Esophagus (tissue), 2 donors: ENCODE results near the gene DLL4. TPM values are rescaled to one million over a fixed set of nuclear protein-coding genes. Genes with fewer than 3 reads are reported as not detected.

Experiments
- H3K27ac ChIP-seq, 2 donors: one replicate each; pipeline ENCODE4 v1.5.1; 2013; ENCODE audit warnings: low read depth in 2 of 2, mild to moderate bottlenecking in 2 of 2, inconsistent platforms in 1 of 2, low read length in 1 of 2, moderate library complexity in 1 of 2
- H3K27me3 ChIP-seq, 2 donors: one replicate each; pipeline ENCODE4 v1.6.1; 2013; ENCODE audit warnings: low read length in 2 of 2, control low read depth in 1 of 2, mild to moderate bottlenecking in 1 of 2; ENCODE audit not compliant: insufficient read depth in 2 of 2, control insufficient read depth in 1 of 2
- H3K36me3 ChIP-seq, 2 donors: one replicate each; pipeline ENCODE4 v1.6.1; 2013; ENCODE audit warnings: low read length in 1 of 2; ENCODE audit not compliant: control insufficient read depth in 2 of 2, insufficient read depth in 2 of 2
- H3K4me1 ChIP-seq, 2 donors: one replicate each; pipeline ENCODE4 v1.6.1; 2013; ENCODE audit warnings: low read length in 1 of 2; ENCODE audit not compliant: control insufficient read depth in 2 of 2, insufficient read depth in 2 of 2
- H3K4me3 ChIP-seq, 2 donors: one replicate each; pipeline ENCODE4 v1.5.1; 2013; ENCODE audit warnings: low read length in 2 of 2, mild to moderate bottlenecking in 2 of 2, low read depth in 1 of 2, moderate library complexity in 1 of 2
- H3K9me3 ChIP-seq, 2 donors: one replicate each; pipeline ENCODE4 v1.6.1; 2013; ENCODE audit warnings: mild to moderate bottlenecking in 2 of 2, low read depth in 1 of 2, low read length in 1 of 2, moderate library complexity in 1 of 2; ENCODE audit not compliant: control insufficient read depth in 2 of 2, insufficient read depth in 1 of 2
- WGBS, 2 donors: extraction: QIAGEN DNeasy Blood & Tissue Kit; methylation state at CpG; one replicate each; pipeline ENCODE4 v1.1.7; 2013; 5-methylcytosine and 5-hydroxymethylcytosine counted together
- polyA plus RNA-seq, 2 donors: library from polyadenylated mRNA; stranded (reverse); fragments of 200-250 nt; gene quantifications; one replicate each; pipeline ENCODE4 v1.2.3, GENCODE V29; 2013
- donor health status: healthy with polysubstance abuse.
- donor health status: Bipolar disorder and iron deficiency.

The DLL4 gene
- polyA plus RNA-seq, 2 donors = 1.8 to 1.9 TPM

- Histone ChIP-seq H3K9me3 (no peaks in the 10 kb centered on the region), H3K36me3 (peaks cover 0 to 3% of the 10 kb centered on the region in 2 donors), H3K27ac (peak overlapping the region in 1 of 2 donors; percentile 1), H3K4me3 (peak overlapping the region; percentile 15 to 41), H3K27me3 (peaks cover 0 to 15% of the 10 kb centered on the region in 2 donors), H3K4me1 (peaks cover 13 to 19% of the 10 kb centered on the region in 2 donors)
- WGBS, 2 donors = 72 to 74% methylated on average over 16 of the region's 16 CpGs
Observed at GRCh38 chr15:40931300-40932142, 2.4 kb downstream of the DLL4 start.

DNA sequence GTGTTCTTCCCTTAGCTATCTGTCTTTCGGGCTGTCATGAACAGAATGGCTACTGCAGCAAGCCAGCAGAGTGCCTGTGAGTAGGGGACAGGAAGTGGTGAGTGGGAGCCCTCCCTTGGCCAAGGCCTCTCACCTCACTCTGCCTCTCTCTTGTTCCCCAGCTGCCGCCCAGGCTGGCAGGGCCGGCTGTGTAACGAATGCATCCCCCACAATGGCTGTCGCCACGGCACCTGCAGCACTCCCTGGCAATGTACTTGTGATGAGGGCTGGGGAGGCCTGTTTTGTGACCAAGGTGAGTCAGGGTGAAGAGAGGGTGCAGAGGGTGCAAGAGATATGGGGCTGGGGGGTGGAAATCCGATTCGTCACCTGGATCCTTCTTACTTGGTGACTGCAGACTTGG lies 3.0 kb downstream of the DLL4 start:
- WGBS, 2 donors = 63 to 75% methylated on average over 8 of the region's 8 CpGs
- H3K36me3 ChIP-seq = peaks cover 0 to 3% of the 10 kb centered on the region in 2 donors
- peak overlapping the region in 1 of 2 donors; percentile 15 for H3K4me3 ChIP-seq
- H3K27ac ChIP-seq = no peak overlapping the region
- no peaks in the 10 kb centered on the region for H3K9me3 ChIP-seq
- peaks cover 0 to 15% of the 10 kb centered on the region in 2 donors for H3K27me3 ChIP-seq
- peaks cover 13 to 18% of the 10 kb centered on the region in 2 donors for H3K4me1 ChIP-seq

DNA sequence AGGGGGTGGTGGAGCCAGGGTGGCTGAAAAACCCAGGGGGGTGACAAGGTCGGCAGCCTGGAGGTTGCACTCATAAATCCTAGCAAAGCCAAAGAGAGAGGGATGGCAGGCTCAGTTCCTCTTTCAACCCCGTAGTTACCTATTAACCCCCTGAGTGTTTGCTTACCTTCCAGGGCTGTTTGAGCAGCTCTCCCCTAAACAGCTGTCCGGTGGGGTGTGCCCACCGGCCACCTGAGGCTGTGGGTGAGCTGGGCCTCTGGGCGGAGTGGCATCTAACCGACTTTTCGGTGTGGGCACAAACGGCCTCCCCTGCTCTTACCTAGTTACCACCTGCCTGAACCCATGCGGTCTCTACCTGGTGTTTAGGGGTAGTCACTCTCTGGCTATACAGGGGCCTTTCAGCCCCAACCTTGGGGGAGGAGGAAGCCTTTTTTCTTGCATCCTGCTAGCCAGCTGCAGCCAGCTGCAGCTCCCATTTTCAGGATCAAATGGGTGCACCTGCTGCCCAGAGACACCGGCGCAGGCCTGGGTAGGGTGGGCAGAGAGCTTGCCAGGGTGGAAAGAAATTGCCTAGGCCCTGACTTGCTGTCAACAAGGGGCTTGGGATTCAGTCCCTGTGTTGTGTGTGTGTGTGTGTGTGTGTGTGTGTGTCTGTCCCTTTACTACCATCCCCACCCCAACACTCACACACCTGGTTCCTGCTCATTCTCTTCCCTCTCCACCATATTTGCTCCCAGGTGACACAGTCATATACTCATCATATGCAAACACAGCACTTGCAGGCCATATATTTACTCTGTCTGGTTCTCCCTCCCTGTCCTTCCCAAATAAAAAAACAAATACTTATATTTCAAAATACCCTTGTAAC lies 3.7 kb downstream of the DLL4 start:
- no peak overlapping the region for H3K27ac ChIP-seq
- H3K27me3 ChIP-seq = peaks cover 0 to 12% of the 10 kb centered on the region in 2 donors
- H3K4me1 ChIP-seq = peaks cover 13 to 15% of the 10 kb centered on the region in 2 donors
- H3K9me3 ChIP-seq = no peaks in the 10 kb centered on the region
- no peak overlapping the region for H3K4me3 ChIP-seq
- H3K36me3 ChIP-seq = peaks cover 0 to 3% of the 10 kb centered on the region in 2 donors
- WGBS, 2 donors = 62 to 69% methylated on average over 11 of the region's 11 CpGs

- Histone ChIP-seq H3K4me3 (no peak overlapping the region), H3K27ac (no peak overlapping the region), H3K4me1 (peaks cover 9 to 13% of the 10 kb centered on the region in 2 donors), H3K36me3 (peaks cover 0 to 3% of the 10 kb centered on the region in 2 donors), H3K27me3 (peaks cover 0 to 8% of the 10 kb centered on the region in 2 donors), H3K9me3 (no peaks in the 10 kb centered on the region)
- 64 to 77% methylated on average over 3 of the region's 3 CpGs for WGBS, 2 donors
Observed at GRCh38 chr15:40933517-40933902, 4.4 kb downstream of the DLL4 start.

DNA sequence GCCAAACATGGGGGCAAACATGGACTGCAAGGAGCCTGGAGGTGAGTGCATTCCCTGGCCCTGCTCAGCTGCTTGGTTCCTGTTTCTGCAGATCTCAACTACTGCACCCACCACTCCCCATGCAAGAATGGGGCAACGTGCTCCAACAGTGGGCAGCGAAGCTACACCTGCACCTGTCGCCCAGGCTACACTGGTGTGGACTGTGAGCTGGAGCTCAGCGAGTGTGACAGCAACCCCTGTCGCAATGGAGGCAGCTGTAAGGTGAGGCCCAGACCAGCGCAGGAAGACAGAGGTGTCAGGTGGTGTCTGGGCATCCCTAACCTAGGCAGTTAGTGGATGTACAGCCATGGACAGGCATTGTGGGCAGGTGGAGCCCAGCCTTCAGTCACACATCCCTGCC lies 5.3 kb downstream of the DLL4 start:
- Histone ChIP-seq H3K27me3 (peaks cover 0 to 8% of the 10 kb centered on the region in 2 donors), H3K9me3 (no peaks in the 10 kb centered on the region), H3K27ac (no peak overlapping the region), H3K4me1 (peaks cover 6 to 9% of the 10 kb centered on the region in 2 donors), H3K36me3 (peaks cover 0 to 3% of the 10 kb centered on the region in 2 donors), H3K4me3 (peak overlapping the region in 1 of 2 donors; percentile 4)
- 85 to 88% methylated on average over 6 of the region's 6 CpGs for WGBS, 2 donors

- H3K27me3 ChIP-seq = peaks cover 0 to 3% of the 10 kb centered on the region in 2 donors
- no peaks in the 10 kb centered on the region for H3K9me3 ChIP-seq
- no peak overlapping the region for H3K27ac ChIP-seq
- H3K4me1 ChIP-seq = peaks cover 0 to under 1% of the 10 kb centered on the region in 2 donors
- 87 to 92% methylated on average over 31 of the region's 31 CpGs for WGBS, 2 donors
- H3K4me3 ChIP-seq = no peak overlapping the region
- H3K36me3 ChIP-seq = peaks cover 0 to 3% of the 10 kb centered on the region in 2 donors
Observed at GRCh38 chr15:40936234-40936708, 7.1 kb downstream of the DLL4 start.

DNA sequence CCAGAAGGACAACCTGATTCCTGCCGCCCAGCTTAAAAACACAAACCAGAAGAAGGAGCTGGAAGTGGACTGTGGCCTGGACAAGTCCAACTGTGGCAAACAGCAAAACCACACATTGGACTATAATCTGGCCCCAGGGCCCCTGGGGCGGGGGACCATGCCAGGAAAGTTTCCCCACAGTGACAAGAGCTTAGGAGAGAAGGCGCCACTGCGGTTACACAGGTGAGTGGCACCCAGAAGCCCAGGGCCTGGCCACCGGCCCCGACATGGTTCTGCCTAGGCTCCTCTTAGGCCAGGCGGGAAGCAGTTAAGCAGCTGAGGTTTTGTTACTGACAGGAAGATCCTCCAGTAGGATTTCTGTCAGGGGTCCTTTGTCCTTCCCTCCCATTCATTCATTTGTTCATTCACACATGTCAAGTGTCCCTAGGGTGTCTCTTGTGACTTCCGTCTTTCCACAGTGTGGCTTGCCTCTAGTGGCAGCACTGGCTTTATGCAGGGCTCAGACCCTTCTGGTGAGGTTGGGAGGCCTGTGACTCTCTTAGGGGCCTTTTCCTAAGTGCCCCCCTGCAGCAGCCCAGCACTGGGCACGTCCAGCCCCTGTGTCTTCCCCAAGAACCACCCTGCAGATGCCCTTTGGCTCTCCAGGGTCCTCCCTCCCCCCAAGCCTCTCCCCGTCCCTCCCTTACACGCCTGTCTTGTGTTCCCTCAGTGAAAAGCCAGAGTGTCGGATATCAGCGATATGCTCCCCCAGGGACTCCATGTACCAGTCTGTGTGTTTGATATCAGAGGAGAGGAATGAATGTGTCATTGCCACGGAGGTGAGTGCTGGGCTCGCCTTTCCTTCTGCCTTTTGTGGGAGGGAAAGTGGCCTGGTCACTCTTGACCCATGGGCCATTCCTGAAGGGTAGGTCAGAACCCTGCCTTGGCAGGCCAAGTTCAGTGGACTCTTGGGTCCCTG lies 7.8 kb downstream of the DLL4 start:
- Histone ChIP-seq H3K4me1 (peaks cover 0 to 3% of the 10 kb centered on the region in 2 donors), H3K27me3 (peaks cover 0 to under 1% of the 10 kb centered on the region in 2 donors), H3K27ac (no peak overlapping the region), H3K9me3 (no peaks in the 10 kb centered on the region), H3K36me3 (peaks cover 0 to 3% of the 10 kb centered on the region in 2 donors), H3K4me3 (no peak overlapping the region)
- 79 to 83% methylated on average over 15 of the region's 15 CpGs for WGBS, 2 donors

DNA sequence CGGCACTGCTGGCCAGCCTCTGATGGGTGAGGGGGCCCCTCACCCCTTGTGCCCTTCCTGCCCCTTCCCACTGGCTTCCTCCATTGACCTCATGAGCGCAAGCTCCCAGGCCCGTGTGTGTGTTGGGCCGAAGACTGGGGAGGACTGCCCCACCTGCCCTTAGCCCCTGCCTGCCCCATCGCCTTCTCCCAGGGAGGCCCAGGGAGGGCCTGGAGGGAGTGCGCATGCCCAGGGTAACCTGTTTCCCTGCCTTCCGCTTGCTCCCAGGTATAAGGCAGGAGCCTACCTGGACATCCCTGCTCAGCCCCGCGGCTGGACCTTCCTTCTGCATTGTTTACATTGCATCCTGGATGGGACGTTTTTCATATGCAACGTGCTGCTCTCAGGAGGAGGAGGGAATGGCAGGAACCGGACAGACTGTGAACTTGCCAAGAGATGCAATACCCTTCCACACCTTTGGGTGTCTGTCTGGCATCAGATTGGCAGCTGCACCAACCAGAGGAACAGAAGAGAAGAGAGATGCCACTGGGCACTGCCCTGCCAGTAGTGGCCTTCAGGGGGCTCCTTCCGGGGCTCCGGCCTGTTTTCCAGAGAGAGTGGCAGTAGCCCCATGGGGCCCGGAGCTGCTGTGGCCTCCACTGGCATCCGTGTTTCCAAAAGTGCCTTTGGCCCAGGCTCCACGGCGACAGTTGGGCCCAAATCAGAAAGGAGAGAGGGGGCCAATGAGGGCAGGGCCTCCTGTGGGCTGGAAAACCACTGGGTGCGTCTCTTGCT lies 8.8 kb downstream of the DLL4 start:
- Histone ChIP-seq H3K36me3 (peaks cover 0 to 3% of the 10 kb centered on the region in 2 donors), H3K27ac (no peak overlapping the region), H3K4me3 (peak overlapping the region in 1 of 2 donors; percentile 0), H3K4me1 (peaks cover 0 to 9% of the 10 kb centered on the region in 2 donors), H3K27me3 (no peaks in the 10 kb centered on the region), H3K9me3 (no peaks in the 10 kb centered on the region)
- 63 to 73% methylated on average over 19 of the region's 19 CpGs for WGBS, 2 donors
